ENCODE results near the gene TLX2. TPM values are rescaled to one million over a fixed set of nuclear protein-coding genes. Genes with fewer than 3 reads are reported as not detected.
A peak's percentile ranks its signal among the peaks of the same experiment; 100 is the strongest.

TLX2 gene
- total RNA-seq, 3 donors from 2014 or later (not counting 1 experiment from before 2014, with no cell fraction given), result 0.23 to 0.45 TPM; not detected in 1

GRCh38 chr2:74536166-74536950, 22.1 kb downstream of the TLX2 start:
- Mint-ChIP-seq H3K9me3 (no peaks in the 10 kb centered on the region), H3K27ac (no peak overlapping the region), H3K27me3 (ENCODE audit: low read depth in 2 of 2) (peaks cover 21 to 26% of the 10 kb centered on the region in 2 donors), H3K36me3 (no peaks in the 10 kb centered on the region), H3K4me3 (no peak overlapping the region), H3K4me1 (peaks cover 7 to 11% of the 10 kb centered on the region in 2 donors)
- Histone ChIP-seq H3K4me3 (ENCODE audit: low read length) (no peak overlapping the region), H3K36me3 (ENCODE audit: control insufficient read depth, insufficient read depth, low read length) (peaks cover 13% of the 10 kb centered on the region), H3K4me1 (ENCODE audit: control insufficient read depth, insufficient read depth, low read length) (peaks cover 12% of the 10 kb centered on the region), H3K27me3 (ENCODE audit: control insufficient read depth, insufficient read depth, low read length) (no peaks in the 10 kb centered on the region), H3K9me3 (ENCODE audit: control insufficient read depth, insufficient read depth, low read length) (no peaks in the 10 kb centered on the region), H3K27ac (ENCODE audit: low read length) (no peak overlapping the region)
- TF ChIP-seq CTCF (IDR thresholded peaks at IDR 0.05), result no peak
- DNase-seq (no peak), ATAC-seq (peak in 1 of 3 donors; percentile 19)
- WGBS (ENCODE audit: insufficient coverage), result 87% methylated on average over 23 of the region's 23 CpGs
- intact Hi-C loops (cut with micrococcal nuclease), result no loop called here

- TF ChIP-seq CTCF (IDR thresholded peaks at IDR 0.05), result no peak
- Mint-ChIP-seq H3K27me3 (ENCODE audit: low read depth in 2 of 2) (peaks cover 21 to 28% of the 10 kb centered on the region in 2 donors), H3K9me3 (no peaks in the 10 kb centered on the region), H3K4me3 (no peak overlapping the region), H3K4me1 (peaks cover 3 to 4% of the 10 kb centered on the region in 2 donors), H3K36me3 (no peaks in the 10 kb centered on the region), H3K27ac (no peak overlapping the region)
- ATAC-seq (no peak), DNase-seq (no peak)
- 89% methylated on average over 4 of the region's 4 CpGs for WGBS (ENCODE audit: insufficient coverage)
- Histone ChIP-seq H3K4me3 (ENCODE audit: low read length) (no peak overlapping the region), H3K9me3 (ENCODE audit: control insufficient read depth, insufficient read depth, low read length) (no peaks in the 10 kb centered on the region), H3K27ac (ENCODE audit: low read length) (no peak overlapping the region), H3K4me1 (ENCODE audit: control insufficient read depth, insufficient read depth, low read length) (peaks cover 8% of the 10 kb centered on the region), H3K36me3 (ENCODE audit: control insufficient read depth, insufficient read depth, low read length) (peaks cover 13% of the 10 kb centered on the region), H3K27me3 (ENCODE audit: control insufficient read depth, insufficient read depth, low read length) (no peaks in the 10 kb centered on the region)
- intact Hi-C loops (cut with micrococcal nuclease), result no loop called here
These were observed 22.9 kb downstream of the TLX2 start for GRCh38 chr2:74537140-74537539.

- DNase-seq (no peak), ATAC-seq (no peak)
- Histone ChIP-seq H3K4me1 (ENCODE audit: control insufficient read depth, insufficient read depth, low read length) (peaks cover 8% of the 10 kb centered on the region), H3K27me3 (ENCODE audit: control insufficient read depth, insufficient read depth, low read length) (no peaks in the 10 kb centered on the region), H3K9me3 (ENCODE audit: control insufficient read depth, insufficient read depth, low read length) (no peaks in the 10 kb centered on the region), H3K36me3 (ENCODE audit: control insufficient read depth, insufficient read depth, low read length) (no peaks in the 10 kb centered on the region), H3K4me3 (ENCODE audit: low read length) (no peak overlapping the region), H3K27ac (ENCODE audit: low read length) (no peak overlapping the region)
- no peaks in the 10 kb centered on the region for H3K9me3 Mint-ChIP-seq
- TF ChIP-seq CTCF (IDR thresholded peaks at IDR 0.05), result no peak
- intact Hi-C loops (cut with micrococcal nuclease), result no loop called here
- H3K4me3 Mint-ChIP-seq, result no peak overlapping the region
- H3K27ac Mint-ChIP-seq, result no peak overlapping the region
- H3K36me3 Mint-ChIP-seq, result no peaks in the 10 kb centered on the region
- no peaks in the 10 kb centered on the region for H3K4me1 Mint-ChIP-seq
- H3K27me3 Mint-ChIP-seq (ENCODE audit: low read depth in 2 of 2), result peaks cover 26 to 40% of the 10 kb centered on the region in 2 donors
- WGBS (ENCODE audit: insufficient coverage), result 10% methylated on average over 7 of the region's 7 CpGs
These were observed 24.7 kb downstream of the TLX2 start for GRCh38 chr2:74538881-74539339.
